Stomach (tissue), 9 donors: ENCODE results near the gene LPIN2. TPM values are rescaled to one million over a fixed set of nuclear protein-coding genes. Genes with fewer than 3 reads are reported as not detected.
A peak's percentile ranks its signal among the peaks of the same experiment; 100 is the strongest.

Experiments
- DNase-seq, 2 donors: peaks; one replicate each; pipeline versions ENCODE4 v3.0.0 to v3.0.0-alpha.2; 2013 to 2019
- H3K27ac ChIP-seq, 5 donors: fragments of 200-600 bp in 4 of 5; sonication (generic) in 4 of 5; one replicate each; pipeline ENCODE4 v1.5.1; 2013 to 2019; ENCODE audit warnings: mild to moderate bottlenecking in 1 of 5, moderate library complexity in 1 of 5
- H3K27me3 ChIP-seq, 3 donors: fragments of 200-600 bp; sonication (generic); one replicate each; pipeline ENCODE4 v1.5.1; 2017 to 2019; ENCODE audit warnings: mixed run types in 1 of 3
- H3K36me3 ChIP-seq, 4 donors: fragments of 200-600 bp; sonication (generic); 1 replicate in 3 of 4; 2 replicates in 1 of 4; pipeline ENCODE4 v1.5.1; 2016 to 2019
- H3K4me1 ChIP-seq, 4 donors: fragments of 200-600 bp; sonication (generic); one replicate each; pipeline ENCODE4 v1.5.1; 2016 to 2019
- H3K4me3 ChIP-seq, 4 donors: fragments of 200-600 bp; sonication (generic) in 3 of 4; one replicate each; pipeline ENCODE4 v1.5.1; 2016 to 2019; ENCODE audit warnings: mild to moderate bottlenecking in 1 of 4
- H3K9me3 ChIP-seq, 4 donors: fragments of 200-600 bp; sonication (generic); one replicate each; pipeline ENCODE4 v1.5.1; 2016 to 2019
- CTCF ChIP-seq, 7 experiments: fragments of 450-650 bp in 4 of 7; fragments of 200-600 bp in 3 of 7; sonication (generic) in 3 of 7; IDR thresholded peaks; one replicate each; pipeline ENCODE4 v1.5.1; 2016 to 2019; ENCODE audit warnings: antibody characterized with exemption in 7 of 7, control low read depth in 2 of 7, mild to moderate bottlenecking in 1 of 7
- EP300 ChIP-seq: sonication (generic); formaldehyde crosslinking; IDR thresholded peaks from one replicate; pipeline ENCODE4 v1.6.1; 2017; ENCODE audit warnings: antibody characterized with exemption
- POLR2A ChIP-seq, 4 donors: fragments of 450-650 bp; IDR thresholded peaks; one replicate each; pipeline ENCODE4 v1.6.1; 2016; ENCODE audit warnings: antibody characterized with exemption in 4 of 4, control low read depth in 2 of 4, mild to moderate bottlenecking in 1 of 4, moderate library complexity in 1 of 4
- POLR2AphosphoS5 ChIP-seq, 3 donors: sonication (generic); formaldehyde crosslinking; IDR thresholded peaks; one replicate each; pipeline ENCODE4 v1.6.1; 2016; ENCODE audit warnings: antibody characterized with exemption in 3 of 3
- WGBS, 5 donors: extraction: QIAGEN DNeasy Blood & Tissue Kit in 3 of 5; methylation state at CpG; one replicate each; pipeline versions ENCODE4 v1.1.5 to v1.1.7; 2013 to 2018; 5-methylcytosine and 5-hydroxymethylcytosine counted together
- intact Hi-C: fragments of 100-400 bp; cut with DNase I; formaldehyde crosslinking; loops from one replicate; pipeline ENCODE4 v1.15.1; 2023; ENCODE audit warnings: low total_unique reads
- polyA plus RNA-seq, 3 donors: library from polyadenylated mRNA; stranded (reverse); fragments of 200-250 nt; gene quantifications; one replicate each; pipeline ENCODE4 v1.2.3, GENCODE V29; 2013
- total RNA-seq, 5 donors: library from RNA; depleted of rRNA; stranded (reverse); fragments of >200 nt; gene quantifications; one replicate each; pipeline versions ENCODE4 v1.1.0 to v1.2.3, GENCODE V29; 2014 to 2016
- donor health status: healthy with polysubstance abuse.
- donor health status: Bipolar disorder and iron deficiency.
- donor health status: healthy.

LPIN2 gene
- total and polyA plus RNA-seq, 8 donors: 4.0 to 86.8 (median 13.0) TPM

GRCh38 chr18:3059272-3059671, 46.3 kb upstream of the LPIN2 start:
- no peaks in the 10 kb centered on the region for H3K9me3 ChIP-seq
- intact Hi-C loops: no loop called here
- peaks cover 0 to 68% (median 32%) of the 10 kb centered on the region in 4 donors for H3K4me1 ChIP-seq
- no peaks in the 10 kb centered on the region for H3K36me3 ChIP-seq
- WGBS, 5 donors: 49 to 70% (median 64%) methylated on average over 3 of the region's 3 CpGs
- H3K27me3 ChIP-seq: no peaks in the 10 kb centered on the region
- H3K4me3 ChIP-seq: no peak overlapping the region
- peak overlapping the region in 4 of 5 donors; percentile 55 to 72 (median 64) for H3K27ac ChIP-seq
- DNase-seq: peak in 1 of 2 donors; percentile 68
- TF ChIP-seq POLR2AphosphoS5 (IDR thresholded peaks at IDR 0.05) (no peak), POLR2A (IDR thresholded peaks at IDR 0.05) (no peak), EP300 (no peak), CTCF (IDR thresholded peaks at IDR 0.05) (no peak)

GRCh38 chr18:3058328-3059191, 45.6 kb upstream of the LPIN2 start:
- DNase-seq: no peak
- H3K9me3 ChIP-seq: no peaks in the 10 kb centered on the region
- peaks cover 0 to 68% (median 32%) of the 10 kb centered on the region in 4 donors for H3K4me1 ChIP-seq
- WGBS, 5 donors: 62 to 72% (median 66%) methylated on average over 6 of the region's 6 CpGs
- TF ChIP-seq CTCF (IDR thresholded peaks at IDR 0.05) (no peak), POLR2AphosphoS5 (IDR thresholded peaks at IDR 0.05) (no peak), EP300 (no peak), POLR2A (IDR thresholded peaks at IDR 0.05) (no peak)
- H3K27me3 ChIP-seq: no peaks in the 10 kb centered on the region
- no peaks in the 10 kb centered on the region for H3K36me3 ChIP-seq
- H3K27ac ChIP-seq: peak overlapping the region; percentile 36 to 72 (median 52)
- intact Hi-C loops: no loop called here
- no peak overlapping the region for H3K4me3 ChIP-seq

- Histone ChIP-seq H3K4me3 (no peak overlapping the region), H3K27me3 (no peaks in the 10 kb centered on the region), H3K27ac (peak overlapping the region in 3 of 5 donors; percentile 24 to 72 (median 36)), H3K36me3 (no peaks in the 10 kb centered on the region), H3K4me1 (peaks cover 0 to 69% (median 27%) of the 10 kb centered on the region in 4 donors), H3K9me3 (no peaks in the 10 kb centered on the region)
- no peak for TF ChIP-seq EP300
- TF ChIP-seq CTCF (IDR thresholded peaks at IDR 0.05): no peak
- no peak for TF ChIP-seq POLR2A (IDR thresholded peaks at IDR 0.05)
- TF ChIP-seq POLR2AphosphoS5 (IDR thresholded peaks at IDR 0.05): no peak
- 74 to 96% (median 91%) methylated on average over 4 of the region's 4 CpGs for WGBS, 5 donors
- DNase-seq: no peak
- intact Hi-C loops: no loop called here
Measured at GRCh38 chr18:3057526-3057925, 44.6 kb upstream of the LPIN2 start.

- Histone ChIP-seq H3K4me3 (no peak overlapping the region), H3K27me3 (no peaks in the 10 kb centered on the region), H3K9me3 (no peaks in the 10 kb centered on the region), H3K36me3 (no peaks in the 10 kb centered on the region), H3K4me1 (peaks cover 0 to 70% (median 28%) of the 10 kb centered on the region in 4 donors), H3K27ac (peak overlapping the region in 1 of 5 donors; percentile 34)
- intact Hi-C loops: no loop called here
- no peak for DNase-seq
- TF ChIP-seq CTCF (IDR thresholded peaks at IDR 0.05) (no peak), EP300 (no peak), POLR2AphosphoS5 (IDR thresholded peaks at IDR 0.05) (no peak), POLR2A (IDR thresholded peaks at IDR 0.05) (no peak)
- WGBS, 5 donors: 59 to 74% (median 63%) methylated on average over 9 of the region's 9 CpGs
Measured at GRCh38 chr18:3056311-3056710, 43.4 kb upstream of the LPIN2 start.
